ENCODE data around the gene LPP. TPM values are rescaled to one million over a fixed set of nuclear protein-coding genes. Genes with fewer than 3 reads are reported as not detected.

The LPP gene
- total RNA-seq, 2 experiments from 2014 or later: 13.4 to 16.5 TPM

- CTCF ChIA-PET: no interaction called here
- POLR2A ChIA-PET: no interaction called here
Measured at GRCh38 chr3:188673646-188674186, 519.8 kb downstream of the LPP start.

- CTCF ChIA-PET: no interaction called here
Measured at GRCh38 chr3:188674595-188674994, 520.6 kb downstream of the LPP start.

GRCh38 chr3:188677344-188677743 is 523.4 kb downstream of the LPP start:
- ChIA-PET POLR2A (no interaction called here), CTCF (no interaction called here)

More at GRCh38 chr3:188674595-188674994, 520.6 kb downstream of the LPP start:
- POLR2A ChIA-PET: no interaction called here

- CTCF ChIA-PET: interaction anchor here (0.8 kb wide), 1 partner anchor 23 kb away, joined by 3 read pairs; no protein-coding TSS in a partner anchor
Measured at GRCh38 chr3:188680189-188680588, 526.2 kb downstream of the LPP start.

GRCh38 chr3:188680605-188681004 is 526.6 kb downstream of the LPP start:
- ChIA-PET CTCF (interaction anchor here (0.8 kb wide), 1 partner anchor 23 kb away, joined by 3 read pairs; no protein-coding TSS in a partner anchor), POLR2A (no interaction called here)

More at GRCh38 chr3:188680189-188680588, 526.2 kb downstream of the LPP start:
- POLR2A ChIA-PET: no interaction called here

GRCh38 chr3:188682316-188682715 is 528.4 kb downstream of the LPP start:
- POLR2A ChIA-PET: no interaction called here
- CTCF ChIA-PET: no interaction called here

DNA sequence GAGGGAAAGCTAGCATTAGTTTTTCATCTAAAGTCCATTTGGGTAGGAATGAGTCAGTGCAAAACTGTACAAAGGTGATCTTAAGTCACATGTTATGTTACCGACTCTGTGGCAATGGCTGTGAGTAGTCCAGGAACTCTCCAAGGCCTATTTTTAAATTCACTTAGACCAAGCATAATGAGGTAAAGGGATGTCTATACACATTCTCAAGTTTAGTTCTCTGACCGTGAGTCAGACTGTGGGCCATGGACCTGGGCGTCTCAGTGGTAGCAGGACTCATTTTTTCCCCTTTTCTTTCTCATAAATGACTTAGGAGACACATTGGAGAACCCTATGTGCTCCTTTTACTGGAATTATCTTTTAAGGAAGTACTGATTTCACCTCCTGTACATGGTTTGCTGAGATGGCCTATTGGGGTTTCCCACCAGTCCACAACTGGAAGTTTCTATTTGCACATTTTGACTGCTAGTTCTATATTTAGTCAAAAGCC is 529.1 kb downstream of the LPP start:
- POLR2A ChIA-PET: no interaction called here
- CTCF ChIA-PET: no interaction called here

DNA sequence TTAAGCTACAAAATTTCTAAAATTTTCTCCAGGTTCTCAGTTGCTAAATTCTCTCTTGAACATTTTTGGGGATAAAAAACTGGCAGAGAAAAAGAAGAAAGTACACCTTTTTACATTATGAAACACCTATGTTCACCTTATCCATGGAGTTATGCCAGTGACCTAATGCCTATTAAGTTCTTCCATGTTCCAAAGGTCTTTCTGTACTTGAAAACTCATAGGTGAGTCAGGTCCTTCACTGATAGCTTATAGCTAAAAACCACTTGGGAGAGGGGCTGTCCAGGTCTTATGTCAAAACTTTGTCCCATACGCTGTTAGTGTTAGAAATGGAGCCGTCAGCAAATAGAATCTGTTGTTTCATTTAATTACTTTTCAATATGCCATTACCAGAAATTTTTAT is 530.3 kb downstream of the LPP start:
- ChIA-PET CTCF (no interaction called here), POLR2A (no interaction called here)

GRCh38 chr3:188685789-188686188 is 531.8 kb downstream of the LPP start:
- ChIA-PET POLR2A (no interaction called here), CTCF (no interaction called here)

- ChIA-PET CTCF (interaction anchor here (0.8 to 1.0 kb wide), 2 partner anchors 14 to 946 kb away, joined by 3 to 4 read pairs; no protein-coding TSS in a partner anchor), POLR2A (no interaction called here)
Measured at GRCh38 chr3:188686324-188686723, 532.4 kb downstream of the LPP start.

DNA sequence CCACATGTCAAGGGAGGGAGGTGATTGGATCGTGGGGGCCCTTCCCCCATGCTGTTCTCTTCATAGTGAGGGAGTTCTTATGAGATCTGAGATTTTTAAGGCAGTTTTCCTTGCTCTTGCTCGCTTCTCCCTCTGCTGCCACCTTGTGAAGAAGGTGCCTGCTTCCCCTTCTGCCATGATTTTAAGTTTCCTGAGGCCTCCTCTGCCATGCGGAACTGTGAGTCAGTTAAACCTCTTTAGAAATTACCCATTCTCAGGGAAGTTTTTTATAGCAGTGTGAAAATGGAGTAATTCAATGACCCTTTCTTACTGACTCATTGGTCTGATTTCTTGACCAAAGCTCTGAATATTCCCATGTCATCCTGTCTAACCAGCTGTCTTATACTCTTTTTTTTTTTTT is 533.4 kb downstream of the LPP start:
- POLR2A ChIA-PET: no interaction called here
- CTCF ChIA-PET: interaction anchor here (0.8 to 1.0 kb wide), 2 partner anchors 15 to 947 kb away, joined by 3 to 4 read pairs; no protein-coding TSS in a partner anchor

GRCh38 chr3:188689101-188689574 is 535.2 kb downstream of the LPP start:
- CTCF ChIA-PET: no interaction called here
- POLR2A ChIA-PET: no interaction called here

DNA sequence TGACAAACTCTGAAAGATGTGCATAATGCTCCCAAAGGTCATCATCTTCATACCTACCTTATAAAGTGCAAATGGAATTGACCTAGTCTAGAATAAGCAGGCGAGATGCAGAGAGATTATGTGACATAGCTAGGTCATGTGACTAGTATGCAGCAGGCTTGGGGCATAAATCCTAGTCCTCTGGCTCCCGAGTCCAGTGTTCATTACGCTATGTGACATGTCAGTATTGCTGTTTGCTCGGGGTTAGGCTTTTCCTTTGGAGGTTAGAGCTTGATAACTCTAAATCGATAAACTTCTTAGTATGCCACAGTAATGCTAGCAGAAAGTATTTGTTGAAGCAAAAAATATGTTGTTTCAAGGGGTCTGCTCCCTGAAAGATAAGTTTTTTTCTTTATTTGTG is 536.1 kb downstream of the LPP start:
- CTCF ChIA-PET: no interaction called here
- POLR2A ChIA-PET: no interaction called here

- ChIA-PET POLR2A (no interaction called here), CTCF (no interaction called here)
Measured at GRCh38 chr3:188691004-188691403, 537.0 kb downstream of the LPP start.

GRCh38 chr3:188691665-188692064 is 537.7 kb downstream of the LPP start:
- ChIA-PET POLR2A (no interaction called here), CTCF (no interaction called here)

GRCh38 chr3:188692700-188693099 is 538.7 kb downstream of the LPP start:
- ChIA-PET POLR2A (no interaction called here), CTCF (no interaction called here)

- ChIA-PET CTCF (no interaction called here), POLR2A (no interaction called here)
Measured at GRCh38 chr3:188693435-188693834, 539.5 kb downstream of the LPP start.

DNA sequence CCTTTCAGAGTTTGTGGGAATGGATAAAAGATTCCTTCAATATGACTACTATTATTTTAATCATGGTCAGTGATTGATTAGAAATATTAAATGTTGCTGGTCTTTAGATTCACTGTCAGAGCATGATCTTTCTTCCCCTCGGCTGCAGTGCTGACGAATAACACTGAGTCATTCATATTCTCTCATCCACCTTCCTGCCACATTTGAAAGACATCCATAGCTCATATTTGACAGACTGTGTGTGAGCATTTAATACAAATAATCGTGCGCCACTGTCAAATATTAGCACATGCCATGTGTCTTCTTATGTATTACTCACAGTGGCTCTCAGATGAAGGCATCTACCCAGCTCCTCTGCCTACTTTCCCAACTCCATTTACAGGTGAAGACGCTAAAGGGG is 541.3 kb downstream of the LPP start:
- ChIA-PET CTCF (interaction anchor here (1.0 kb wide), 1 partner anchor 121 kb away, joined by 3 read pairs; no protein-coding TSS in a partner anchor), POLR2A (interaction anchor here (0.6 kb wide), 1 partner anchor 18 kb away, joined by 3 read pairs; no protein-coding TSS in a partner anchor)

GRCh38 chr3:188697127-188697526 is 543.2 kb downstream of the LPP start:
- ChIA-PET CTCF (interaction anchor here (1.0 kb wide), 1 partner anchor 957 kb away, joined by 3 read pairs; no protein-coding TSS in a partner anchor), POLR2A (no interaction called here)

- ChIA-PET CTCF (no interaction called here), POLR2A (no interaction called here)
Measured at GRCh38 chr3:188698436-188698835, 544.5 kb downstream of the LPP start.

DNA sequence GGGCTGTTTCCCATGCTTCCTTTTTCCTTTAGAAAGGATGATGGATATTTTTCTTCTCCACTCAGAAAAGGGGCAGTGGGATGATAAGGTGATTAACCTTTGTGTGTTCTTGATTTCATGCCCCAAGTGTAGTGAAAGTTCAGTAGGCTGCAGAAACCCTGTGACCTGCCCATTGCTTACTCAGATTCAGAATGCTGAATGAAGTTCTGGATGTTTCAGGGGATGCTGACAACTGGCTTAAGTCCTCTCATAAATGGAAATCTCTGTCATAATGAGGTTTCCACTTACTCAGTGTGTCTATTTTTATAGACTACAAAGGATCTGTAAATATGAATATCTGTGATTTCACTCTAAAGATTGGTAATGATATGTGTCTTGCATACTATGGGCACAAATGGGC is 546.5 kb downstream of the LPP start:
- CTCF ChIA-PET: interaction anchor here (0.6 to 1.3 kb wide), 2 partner anchors 88 to 959 kb away, joined by 3 read pairs; no protein-coding TSS in a partner anchor
- POLR2A ChIA-PET: interaction anchor here (0.6 to 1.0 kb wide), 2 partner anchors 116 to 303 kb away, joined by 4 read pairs; no protein-coding TSS in a partner anchor
